Measurements from ENCODE around the gene FXYD3.

Gene FXYD3

DNA sequence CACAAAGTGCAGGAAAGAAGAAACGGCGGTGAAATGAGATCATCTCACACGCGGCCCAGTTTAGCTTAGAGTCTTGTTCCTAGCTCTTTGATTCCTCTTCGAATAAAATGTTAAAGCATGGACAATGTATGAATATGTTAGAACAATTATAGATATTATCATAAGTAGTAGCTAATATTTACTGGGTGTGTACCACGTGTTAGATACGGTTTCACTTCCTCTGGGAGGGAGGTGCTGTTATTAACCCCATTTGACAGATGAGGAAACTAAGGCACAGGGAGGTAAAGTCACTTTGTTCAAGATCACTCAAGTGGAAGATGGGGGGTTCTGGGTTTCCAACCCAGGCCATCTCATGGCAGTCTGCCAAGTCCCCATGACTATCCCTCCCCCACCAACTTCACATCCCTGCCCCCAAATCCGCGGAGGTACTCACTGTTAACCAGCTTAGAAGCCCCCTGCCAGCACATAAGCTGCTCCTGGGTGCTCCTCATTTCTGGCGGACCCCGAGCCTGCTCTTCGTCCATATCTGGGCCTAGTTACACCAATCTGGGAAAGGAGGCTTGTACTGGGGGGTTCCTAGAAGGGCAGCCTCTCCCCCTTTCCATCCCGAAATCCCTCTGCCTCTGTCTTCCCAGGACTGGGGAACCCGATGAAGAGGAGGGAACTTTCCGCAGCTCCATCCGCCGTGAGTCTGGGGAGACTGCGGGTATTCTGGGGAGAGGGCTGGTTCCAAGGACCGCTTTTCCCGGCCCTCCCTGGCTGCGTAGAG lies 26.4 kb downstream of the FXYD3 start:
- no peak for TF ChIP-seq CTCF (conservative IDR thresholded peaks at IDR 0.05; ENCODE audit: low read depth)
- H3K27ac ChIP-seq, result no peak overlapping the region
- ChIA-PET POLR2A (ENCODE audit: low non-redundant PET) (no interaction called here), CTCF (interaction anchor here (0.6 to 2.6 kb wide), 13 partner anchors 28 to 170 kb away, joined by 3 to 15 read pairs (median 5); no protein-coding TSS in a partner anchor)
- no peak for DNase-seq (ENCODE audit: low spot score)

- ChIA-PET CTCF (interaction anchor here (0.5 to 2.6 kb wide), 10 partner anchors 28 to 171 kb away, joined by 3 to 14 read pairs (median 4); no protein-coding TSS in a partner anchor), POLR2A (ENCODE audit: low non-redundant PET) (no interaction called here)
- peak; percentile 34 for DNase-seq (ENCODE audit: low spot score)
- H3K27ac ChIP-seq, result no peak overlapping the region
- TF ChIP-seq CTCF (conservative IDR thresholded peaks at IDR 0.05; ENCODE audit: low read depth), result peak; percentile 66
Observed at GRCh38 chr19:35142606-35143230, 27.1 kb downstream of the FXYD3 start.

- no peak within 1 kb of the TSS for H3K27ac ChIP-seq
- peak; percentile 16; the same call in 1 of the 2 replicates for TF ChIP-seq CTCF (conservative IDR thresholded peaks at IDR 0.05; ENCODE audit: low read depth)
- POLR2A ChIA-PET (ENCODE audit: low non-redundant PET), result no interaction called here
Observed at GRCh38 chr19:35143231-35143715, 27.6 kb downstream of the FXYD3 start, which contains the start of gene FXYD7. FXYD7 (plus strand) TSS chr19:35143255; CDS start chr19:35143334, 79 bp downstream.

GRCh38 chr19:35143818-35144217 lies 28.2 kb downstream of the FXYD3 start:
- H3K27ac ChIP-seq, result no peak overlapping the region
- no peak for DNase-seq (ENCODE audit: low spot score)
- ChIA-PET POLR2A (ENCODE audit: low non-redundant PET) (no interaction called here), CTCF (interaction anchor here (0.6 kb wide), 2 partner anchors 75 to 124 kb away, joined by 3 to 4 read pairs; no protein-coding TSS in a partner anchor)
- TF ChIP-seq CTCF (conservative IDR thresholded peaks at IDR 0.05; ENCODE audit: low read depth), result no peak

More at GRCh38 chr19:35143231-35143715, 27.6 kb downstream of the FXYD3 start, which contains the start of gene FXYD7:
- DNase-seq (ENCODE audit: low spot score), result no peak
- CTCF ChIA-PET, result interaction anchor here (0.6 to 2.6 kb wide), 5 partner anchors 29 to 172 kb away, joined by 4 to 14 read pairs (median 5); no protein-coding TSS in a partner anchor

DNA sequence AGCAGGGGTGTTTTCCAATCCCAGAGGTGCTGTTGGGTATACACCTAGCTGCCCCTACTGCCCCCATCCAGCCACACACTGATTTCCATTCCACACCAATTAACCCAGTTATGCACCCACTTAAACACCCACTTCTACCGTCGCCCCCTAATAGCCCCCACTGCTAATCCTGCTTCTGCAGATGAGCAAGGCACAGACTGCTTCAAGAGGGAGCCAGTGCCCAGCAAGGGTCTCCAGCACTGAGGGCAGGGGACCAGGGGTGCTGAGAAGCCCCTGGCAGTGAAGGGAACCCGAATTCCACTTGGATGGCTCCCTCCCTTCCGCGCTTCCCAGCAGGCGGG lies 28.6 kb downstream of the FXYD3 start:
- TF ChIP-seq CTCF (conservative IDR thresholded peaks at IDR 0.05; ENCODE audit: low read depth), result no peak

More for the DNA sequence above, 28.6 kb downstream of the FXYD3 start:
- POLR2A ChIA-PET (ENCODE audit: low non-redundant PET), result interaction anchor here (0.9 kb wide), 1 partner anchor 10 kb away, joined by 3 read pairs; no protein-coding TSS in a partner anchor
- CTCF ChIA-PET, result interaction anchor here (0.6 to 0.8 kb wide), 2 partner anchors 9 to 76 kb away, joined by 3 read pairs; no protein-coding TSS in a partner anchor
- DNase-seq (ENCODE audit: low spot score), result no peak
- no peak overlapping the region for H3K27ac ChIP-seq

All from RWPE1 (cell line).